Measurements from ENCODE around the gene DDX19B. TPM values are rescaled to one million over a fixed set of nuclear protein-coding genes. Genes with fewer than 3 reads are reported as not detected.

DDX19B gene
- total and polyA plus RNA-seq, 11 donors = 13.0 to 34.2 (median 19.6) TPM

- TF ChIP-seq POLR2A (IDR thresholded peaks at IDR 0.05) = peak in 1 of 2 donors; percentile 68
- TF ChIP-seq, protein P1, sequence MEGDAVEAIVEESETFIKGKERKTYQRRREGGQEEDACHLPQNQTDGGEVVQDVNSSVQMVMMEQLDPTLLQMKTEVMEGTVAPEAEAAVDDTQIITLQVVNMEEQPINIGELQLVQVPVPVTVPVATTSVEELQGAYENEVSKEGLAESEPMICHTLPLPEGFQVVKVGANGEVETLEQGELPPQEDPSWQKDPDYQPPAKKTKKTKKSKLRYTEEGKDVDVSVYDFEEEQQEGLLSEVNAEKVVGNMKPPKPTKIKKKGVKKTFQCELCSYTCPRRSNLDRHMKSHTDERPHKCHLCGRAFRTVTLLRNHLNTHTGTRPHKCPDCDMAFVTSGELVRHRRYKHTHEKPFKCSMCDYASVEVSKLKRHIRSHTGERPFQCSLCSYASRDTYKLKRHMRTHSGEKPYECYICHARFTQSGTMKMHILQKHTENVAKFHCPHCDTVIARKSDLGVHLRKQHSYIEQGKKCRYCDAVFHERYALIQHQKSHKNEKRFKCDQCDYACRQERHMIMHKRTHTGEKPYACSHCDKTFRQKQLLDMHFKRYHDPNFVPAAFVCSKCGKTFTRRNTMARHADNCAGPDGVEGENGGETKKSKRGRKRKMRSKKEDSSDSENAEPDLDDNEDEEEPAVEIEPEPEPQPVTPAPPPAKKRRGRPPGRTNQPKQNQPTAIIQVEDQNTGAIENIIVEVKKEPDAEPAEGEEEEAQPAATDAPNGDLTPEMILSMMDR (IDR thresholded peaks at IDR 0.05) = peak; percentile 82 to 98 (median 94)
- ATAC-seq = peak; percentile 96 to 99 (median 98)
- H3K9me3 ChIP-seq = no peaks in the 10 kb centered on the region
- DNase-seq = peak; percentile 90 to 96 (median 94)
- WGBS, 4 donors = 2 to 8% (median 5%) methylated on average over 18 to 65 of the region's 65 CpGs
- H3K27ac ChIP-seq = peak within 1 kb of the TSS; percentile 7 to 93 (median 86)
- H3K27me3 ChIP-seq = no peaks in the 10 kb centered on the region
- intact Hi-C loops (cut with DNase I) = no loop called here
- H3K36me3 ChIP-seq = peaks cover 0 to 76% (median 51%) of the 10 kb centered on the region in 9 donors
- peak within 1 kb of the TSS; percentile 64 to 98 (median 82) for H3K4me3 ChIP-seq
- H3K4me1 ChIP-seq = peaks cover 0 to 27% (median 20%) of the 10 kb centered on the region in 12 donors
These were observed 47.2 kb upstream of the DDX19B start, which contains the start of gene EXOSC6 for GRCh38 chr16:70251629-70252354. Gene EXOSC6 (minus strand): TSS chr16:70251940. CDS start chr16:70251900, 40 bp downstream.

- peaks cover 0 to 83% (median 57%) of the 10 kb centered on the region in 9 donors for H3K36me3 ChIP-seq
- H3K4me3 ChIP-seq = no peak overlapping the region
- 77 to 85% (median 84%) methylated on average over 21 of the region's 21 CpGs for WGBS, 4 donors
- no peaks in the 10 kb centered on the region for H3K9me3 ChIP-seq
- intact Hi-C loops (cut with DNase I) = no loop called here
- H3K27me3 ChIP-seq = no peaks in the 10 kb centered on the region
- peak overlapping the region in 4 of 12 donors; percentile 81 to 91 (median 87) for H3K27ac ChIP-seq
- ATAC-seq (no peak), DNase-seq (no peak)
- TF ChIP-seq POLR2A (IDR thresholded peaks at IDR 0.05) = no peak
- TF ChIP-seq, protein P1 (IDR thresholded peaks at IDR 0.05) = peak in 5 of 12 donors; percentile 12 to 36 (median 20)
- H3K4me1 ChIP-seq = peaks cover 0 to 33% (median 20%) of the 10 kb centered on the region in 12 donors
These were observed 46.5 kb upstream of the DDX19B start for GRCh38 chr16:70252355-70252988.

GRCh38 chr16:70253291-70254106, 45.5 kb upstream of the DDX19B start:
- DNase-seq = no peak
- Histone ChIP-seq H3K9me3 (no peaks in the 10 kb centered on the region), H3K4me3 (no peak overlapping the region), H3K4me1 (peaks cover 0 to 36% (median 20%) of the 10 kb centered on the region in 12 donors), H3K27me3 (no peaks in the 10 kb centered on the region), H3K27ac (no peak overlapping the region), H3K36me3 (peaks cover 0 to 84% (median 65%) of the 10 kb centered on the region in 9 donors)
- WGBS, 4 donors = 71 to 79% (median 76%) methylated on average over 11 to 16 of the region's 16 CpGs
- intact Hi-C loops (cut with DNase I) = no loop called here
- no peak for ATAC-seq
- TF ChIP-seq, protein P1 (IDR thresholded peaks at IDR 0.05) = peak in 10 of 12 donors; percentile 11 to 54 (median 35)
- TF ChIP-seq POLR2A (IDR thresholded peaks at IDR 0.05) = no peak

Data from heart left ventricle (tissue), 16 donors.